Activated CD8-positive, alpha-beta T cell treated with anti-CD3 and anti-CD28 coated beads for 36 hours (primary cell): ENCODE data around the gene XPO5. TPM values are rescaled to one million over a fixed set of nuclear protein-coding genes. Genes with fewer than 3 reads are reported as not detected.

Experiments used
- ATAC-seq: fragments of 200-7000 bp; cut with Tn5 transposase; one replicate; pipeline ENCODE4 v1.10.0; 2021; ENCODE audit warnings: mild to moderate bottlenecking, moderate library complexity
- CTCF ChIA-PET: fragments of 350-600 bp; sonication (Branson Sonifier 250); formaldehyde crosslinking; loops from one replicate; lab custom pipeline; 2021; ENCODE audit warnings: antibody characterized with exemption; lab: Charles Lee
- POLR2A ChIA-PET: fragments of 350-600 bp; sonication (Branson Sonifier 250); formaldehyde crosslinking; loops from one replicate; lab custom pipeline; 2021; ENCODE audit warnings: antibody characterized with exemption; lab: Charles Lee
- DNase-seq: peaks from one replicate; pipeline ENCODE4 v3.0.0-alpha.2; 2020
- H3K27ac Mint-ChIP-seq: one replicate; pipeline ENCODE4 v1.8.0; 2021; ENCODE audit warnings: mild to moderate bottlenecking, mixed read lengths
- H3K27me3 Mint-ChIP-seq: one replicate; pipeline ENCODE4 v1.8.0; 2021; ENCODE audit warnings: mixed read lengths
- H3K36me3 Mint-ChIP-seq: one replicate; pipeline ENCODE4 v1.8.0; 2021; ENCODE audit warnings: low read depth, mixed read lengths
- H3K4me1 Mint-ChIP-seq: one replicate; pipeline ENCODE4 v1.8.0; 2021; ENCODE audit warnings: low read depth, mixed read lengths
- H3K4me3 Mint-ChIP-seq: one replicate; pipeline ENCODE4 v1.8.0; 2021; ENCODE audit warnings: mild to moderate bottlenecking, moderate library complexity, mixed read lengths
- H3K9me3 Mint-ChIP-seq: one replicate; pipeline ENCODE4 v1.8.0; 2021; ENCODE audit warnings: mixed read lengths
- CTCF ChIP-seq: fragments of 200-600 bp; IDR thresholded peaks from one replicate; pipeline ENCODE4 v1.8.0; 2022; ENCODE audit warnings: antibody characterized with exemption, mild to moderate bottlenecking
- intact Hi-C: fragments of 100-400 bp; cut with micrococcal nuclease; formaldehyde crosslinking; loops from one replicate; pipeline ENCODE4 v1.10.0; 2022
- total RNA-seq, 2 experiments: library from RNA; stranded (reverse); gene quantifications; one replicate each; pipeline ENCODE4 v1.2.3, GENCODE V29; 2021

XPO5 gene
- total RNA-seq, 2 experiments from 2014 or later: 92.3 to 92.6 TPM

- peaks cover 50% of the 10 kb centered on the region for H3K36me3 Mint-ChIP-seq
- CTCF ChIA-PET: interaction anchor here (0.8 to 1.6 kb wide), 2 partner anchors 11 to 76 kb away, joined by 4 to 5 read pairs; no protein-coding TSS in a partner anchor
- POLR2A ChIA-PET: interaction anchor here (0.5 to 7.0 kb wide), 8 partner anchors 12 to 305 kb away, joined by 3 to 91 read pairs (median 4); partner anchors contain the start of genes POLR1C and YIPF3
- H3K4me3 Mint-ChIP-seq: no peak overlapping the region
- H3K27ac Mint-ChIP-seq: no peak overlapping the region
- no peaks in the 10 kb centered on the region for H3K9me3 Mint-ChIP-seq
- no peaks in the 10 kb centered on the region for H3K27me3 Mint-ChIP-seq
- no peak for DNase-seq
- H3K4me1 Mint-ChIP-seq: no peaks in the 10 kb centered on the region
- ATAC-seq: no peak
- TF ChIP-seq CTCF: no peak
- intact Hi-C loops: no loop called here
Observed at GRCh38 chr6:43532201-43532600, 43.6 kb downstream of the XPO5 start.

GRCh38 chr6:43524483-43524961, 51.3 kb downstream of the XPO5 start:
- CTCF ChIA-PET: interaction anchor here (2.5 kb wide), 1 partner anchor 18 kb away, joined by 9 read pairs; no protein-coding TSS in a partner anchor
- no peak for ATAC-seq
- POLR2A ChIA-PET: interaction anchor here (1.2 to 5.1 kb wide), 4 partner anchors 10 to 50 kb away, joined by 3 to 20 read pairs (median 4); partner anchors contain the start of genes POLH and XPO5
- no peak for TF ChIP-seq CTCF
- intact Hi-C loops: no loop called here
- H3K27ac Mint-ChIP-seq: no peak overlapping the region
- no peak for DNase-seq
- peaks cover 56% of the 10 kb centered on the region for H3K36me3 Mint-ChIP-seq
- H3K27me3 Mint-ChIP-seq: no peaks in the 10 kb centered on the region
- peaks cover 11% of the 10 kb centered on the region for H3K4me1 Mint-ChIP-seq
- no peak overlapping the region for H3K4me3 Mint-ChIP-seq
- no peaks in the 10 kb centered on the region for H3K9me3 Mint-ChIP-seq

GRCh38 chr6:43523284-43523683, 52.6 kb downstream of the XPO5 start:
- peaks cover 11% of the 10 kb centered on the region for H3K4me1 Mint-ChIP-seq
- DNase-seq (no peak), ATAC-seq (no peak)
- TF ChIP-seq CTCF: no peak
- no peaks in the 10 kb centered on the region for H3K9me3 Mint-ChIP-seq
- ChIA-PET CTCF (no interaction called here), POLR2A (interaction anchor here (1.1 to 7.7 kb wide), 4 partner anchors 8 to 51 kb away, joined by 4 to 91 read pairs (median 12); partner anchors contain the start of genes POLH and XPO5)
- intact Hi-C loops: no loop called here
- H3K27ac Mint-ChIP-seq: no peak overlapping the region
- H3K36me3 Mint-ChIP-seq: peaks cover 51% of the 10 kb centered on the region
- H3K27me3 Mint-ChIP-seq: no peaks in the 10 kb centered on the region
- H3K4me3 Mint-ChIP-seq: no peak overlapping the region

- DNase-seq (no peak), ATAC-seq (no peak)
- peaks cover 46% of the 10 kb centered on the region for H3K36me3 Mint-ChIP-seq
- H3K27me3 Mint-ChIP-seq: no peaks in the 10 kb centered on the region
- H3K4me3 Mint-ChIP-seq: no peak overlapping the region
- H3K9me3 Mint-ChIP-seq: no peaks in the 10 kb centered on the region
- H3K4me1 Mint-ChIP-seq: peaks cover 11% of the 10 kb centered on the region
- H3K27ac Mint-ChIP-seq: peak overlapping the region; percentile 44
- TF ChIP-seq CTCF: no peak
- intact Hi-C loops: no loop called here
- ChIA-PET CTCF (interaction anchor here (1.1 to 1.3 kb wide), 2 partner anchors 19 to 86 kb away, joined by 3 to 4 read pairs; no protein-coding TSS in a partner anchor), POLR2A (interaction anchor here (0.7 to 8.0 kb wide), 7 partner anchors 9 to 52 kb away, joined by 3 to 91 read pairs (median 19); partner anchors contain the start of genes LRRC73, POLH and XPO5)
Observed at GRCh38 chr6:43522547-43523261, 53.1 kb downstream of the XPO5 start.
